HepG2 (cell line): ENCODE measurements around the gene LENEP. TPM values are rescaled to one million over a fixed set of nuclear protein-coding genes. Genes with fewer than 3 reads are reported as not detected.

Experiments
- E2F1 ChIP-seq: sonication (generic); formaldehyde crosslinking; IDR thresholded peaks from 2 replicates; pipeline ENCODE4 v1.5.0; 2020; ENCODE audit warnings: missing genetic modification reagents
- FOXC1 ChIP-seq: sonication (generic); formaldehyde crosslinking; IDR thresholded peaks from 2 replicates; pipeline ENCODE4 v1.8.0; 2022; ENCODE audit warnings: mild to moderate bottlenecking, missing genetic modification reagents, borderline replicate concordance
- JUN ChIP-seq: sonication (generic); formaldehyde crosslinking; IDR thresholded peaks from 2 replicates; pipeline ENCODE4 v1.4.0; 2020; ENCODE audit warnings: mild to moderate bottlenecking, missing genetic modification reagents
- MAZ ChIP-seq, 2 experiments: sonication (generic) in 1 of 2; formaldehyde crosslinking in 1 of 2; IDR thresholded peaks; 2 replicates each; pipeline versions ENCODE4 v1.5.0 to v1.6.1; 2012 to 2020; ENCODE audit warnings: low read depth in 2 of 2, mild to moderate bottlenecking in 2 of 2, borderline replicate concordance in 1 of 2, improper control_type of control experiment in 1 of 2, low read length in 1 of 2, missing genetic modification reagents in 1 of 2, moderate library complexity in 1 of 2
- MTA3 ChIP-seq: sonication (generic); formaldehyde crosslinking; IDR thresholded peaks from 2 replicates; pipeline ENCODE4 v1.4.0; 2020; ENCODE audit warnings: missing genetic modification reagents
- MYNN ChIP-seq: sonication (generic); formaldehyde crosslinking; IDR thresholded peaks from 2 replicates; pipeline ENCODE4 v1.4.0; 2020; ENCODE audit warnings: mild to moderate bottlenecking, low read depth, missing genetic modification reagents
- NCOR1 ChIP-seq: fragments of 200-600 bp; sonication (generic); IDR thresholded peaks from 2 replicates; pipeline ENCODE4 v1.7.0; 2017; ENCODE audit warnings: antibody characterized with exemption, low read length, borderline replicate concordance
- PLRG1 ChIP-seq: fragments of 450-650 bp; conservative IDR thresholded peaks from 2 replicates; pipeline ENCODE4 v1.6.1; 2016
- POLR2A ChIP-seq, 2 experiments: IDR thresholded peaks; 2 replicates each; pipeline ENCODE4 v1.6.1; 2011; ENCODE audit warnings: low read depth in 2 of 2, low read length in 2 of 2, mild to moderate bottlenecking in 1 of 2, moderate library complexity in 1 of 2; ENCODE audit not compliant: insufficient read depth in 1 of 2
- RELA ChIP-seq: sonication (generic); formaldehyde crosslinking; IDR thresholded peaks from 2 replicates; pipeline ENCODE4 v1.4.0; 2020; ENCODE audit warnings: missing genetic modification reagents
- SMARCE1 ChIP-seq: fragments of 450-650 bp; IDR thresholded peaks from 2 replicates; pipeline ENCODE4 v1.6.1; 2017; ENCODE audit warnings: borderline replicate concordance
- SSRP1 ChIP-seq: IDR thresholded peaks from 2 replicates; pipeline ENCODE4 v1.6.1; 2016; ENCODE audit warnings: control low read depth
- ZNF121 ChIP-seq: sonication (generic); formaldehyde crosslinking; IDR thresholded peaks from 2 replicates; pipeline ENCODE4 v1.5.0; 2020; ENCODE audit warnings: mild to moderate bottlenecking, missing genetic modification reagents
- ZNF234 ChIP-seq: sonication (generic); formaldehyde crosslinking; conservative IDR thresholded peaks from 2 replicates; pipeline ENCODE4 v1.5.1; 2020; ENCODE audit warnings: mild to moderate bottlenecking, missing genetic modification reagents
- ZNF468 ChIP-seq: sonication (generic); formaldehyde crosslinking; IDR thresholded peaks from 2 replicates; pipeline ENCODE4 v1.8.0; 2022; ENCODE audit warnings: mild to moderate bottlenecking, moderate library complexity, missing genetic modification reagents
- ZSCAN22 ChIP-seq: sonication (generic); formaldehyde crosslinking; IDR thresholded peaks from 2 replicates; pipeline ENCODE4 v1.4.0; 2020; ENCODE audit warnings: mild to moderate bottlenecking, missing genetic modification reagents
- polyA plus RNA-seq, 8 experiments: library from polyadenylated mRNA; depleted of rRNA in 3 of 8; stranded (reverse) in 7 of 8; unstranded in 1 of 8; fragments of >200 nt; fragmentation: Illumina TruSeq in 4 of 8; extraction: Trizol in 4 of 8; gene quantifications; 2 replicates each; pipeline versions ENCODE4 v1.2.1 to v1.2.3, GENCODE V29; 2011 to 2016; ENCODE audit warnings: low read depth in 4 of 8, missing spikeins in 1 of 8, mixed read lengths in 1 of 8; ENCODE audit not compliant: insufficient read depth in 1 of 8
- total RNA-seq, 5 experiments: library from RNA; depleted of rRNA; stranded (reverse); fragments of >200 nt; fragmentation: Illumina TruSeq; extraction: Trizol; gene quantifications; 2 replicates each; pipeline ENCODE4 v1.2.3, GENCODE V29; 2016; ENCODE audit warnings: low read depth in 1 of 5
- TF ChIP-seq, protein P1 (sequence below): sonication (generic); formaldehyde crosslinking; IDR thresholded peaks from 2 replicates; pipeline ENCODE4 v1.4.0; 2020; ENCODE audit warnings: mild to moderate bottlenecking, low read depth, missing genetic modification reagents
- TF ChIP-seq, protein P2 (sequence below): sonication (generic); formaldehyde crosslinking; IDR thresholded peaks from 2 replicates; pipeline ENCODE4 v1.9.0; 2021; ENCODE audit warnings: missing genetic modification reagents, borderline replicate concordance
- TF ChIP-seq, protein P3 (sequence below): sonication (generic); formaldehyde crosslinking; IDR thresholded peaks from 2 replicates; pipeline ENCODE4 v1.4.0; 2020; ENCODE audit warnings: mild to moderate bottlenecking, missing genetic modification reagents
- TF ChIP-seq, protein P4 (sequence below): sonication (generic); formaldehyde crosslinking; IDR thresholded peaks from 2 replicates; pipeline ENCODE4 v1.5.0; 2020; ENCODE audit warnings: mild to moderate bottlenecking, missing genetic modification reagents

The LENEP gene
- total and polyA plus RNA-seq, 2 of the 13 experiments (the other 11 are each of a cell fraction or from before 2014, with no cell fraction given), result 0.29 TPM; not detected in 1

GRCh38 chr1:154974102-154974807 is 19.1 kb upstream of the LENEP start, which contains the start of gene CKS1B (continued):
- no peak for TF ChIP-seq NCOR1
- TF ChIP-seq ZNF468 (CRISPR knock-in tag), result no peak
- TF ChIP-seq, protein P1, sequence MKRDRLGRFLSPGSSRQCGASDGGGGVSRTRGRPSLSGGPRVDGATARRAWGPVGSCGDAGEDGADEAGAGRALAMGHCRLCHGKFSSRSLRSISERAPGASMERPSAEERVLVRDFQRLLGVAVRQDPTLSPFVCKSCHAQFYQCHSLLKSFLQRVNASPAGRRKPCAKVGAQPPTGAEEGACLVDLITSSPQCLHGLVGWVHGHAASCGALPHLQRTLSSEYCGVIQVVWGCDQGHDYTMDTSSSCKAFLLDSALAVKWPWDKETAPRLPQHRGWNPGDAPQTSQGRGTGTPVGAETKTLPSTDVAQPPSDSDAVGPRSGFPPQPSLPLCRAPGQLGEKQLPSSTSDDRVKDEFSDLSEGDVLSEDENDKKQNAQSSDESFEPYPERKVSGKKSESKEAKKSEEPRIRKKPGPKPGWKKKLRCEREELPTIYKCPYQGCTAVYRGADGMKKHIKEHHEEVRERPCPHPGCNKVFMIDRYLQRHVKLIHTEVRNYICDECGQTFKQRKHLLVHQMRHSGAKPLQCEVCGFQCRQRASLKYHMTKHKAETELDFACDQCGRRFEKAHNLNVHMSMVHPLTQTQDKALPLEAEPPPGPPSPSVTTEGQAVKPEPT (CRISPR knock-in tag), result peak; percentile 94
- TF ChIP-seq POLR2A (IDR thresholded peaks at IDR 0.05; ENCODE audit: insufficient read depth in 1 of 2, low read depth in 2 of 2, low read length in 2 of 2), result peak in 1 of 2 experiments; percentile 72; a peak in 2 of 4 replicates
- TF ChIP-seq ZNF121 (CRISPR knock-in tag), result no peak
- TF ChIP-seq, protein P2, sequence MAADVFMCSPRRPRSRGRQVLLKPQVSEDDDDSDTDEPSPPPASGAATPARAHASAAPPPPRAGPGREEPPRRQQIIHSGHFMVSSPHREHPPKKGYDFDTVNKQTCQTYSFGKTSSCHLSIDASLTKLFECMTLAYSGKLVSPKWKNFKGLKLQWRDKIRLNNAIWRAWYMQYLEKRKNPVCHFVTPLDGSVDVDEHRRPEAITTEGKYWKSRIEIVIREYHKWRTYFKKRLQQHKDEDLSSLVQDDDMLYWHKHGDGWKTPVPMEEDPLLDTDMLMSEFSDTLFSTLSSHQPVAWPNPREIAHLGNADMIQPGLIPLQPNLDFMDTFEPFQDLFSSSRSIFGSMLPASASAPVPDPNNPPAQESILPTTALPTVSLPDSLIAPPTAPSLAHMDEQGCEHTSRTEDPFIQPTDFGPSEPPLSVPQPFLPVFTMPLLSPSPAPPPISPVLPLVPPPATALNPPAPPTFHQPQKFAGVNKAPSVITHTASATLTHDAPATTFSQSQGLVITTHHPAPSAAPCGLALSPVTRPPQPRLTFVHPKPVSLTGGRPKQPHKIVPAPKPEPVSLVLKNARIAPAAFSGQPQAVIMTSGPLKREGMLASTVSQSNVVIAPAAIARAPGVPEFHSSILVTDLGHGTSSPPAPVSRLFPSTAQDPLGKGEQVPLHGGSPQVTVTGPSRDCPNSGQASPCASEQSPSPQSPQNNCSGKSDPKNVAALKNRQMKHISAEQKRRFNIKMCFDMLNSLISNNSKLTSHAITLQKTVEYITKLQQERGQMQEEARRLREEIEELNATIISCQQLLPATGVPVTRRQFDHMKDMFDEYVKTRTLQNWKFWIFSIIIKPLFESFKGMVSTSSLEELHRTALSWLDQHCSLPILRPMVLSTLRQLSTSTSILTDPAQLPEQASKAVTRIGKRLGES (CRISPR knock-in tag), result no peak
- no peak for TF ChIP-seq MAZ (IDR thresholded peaks at IDR 0.05; ENCODE audit: borderline replicate concordance, low read depth, low read length)
- TF ChIP-seq MAZ (CRISPR knock-in tag; IDR thresholded peaks at IDR 0.05; ENCODE audit: low read depth), result peak; percentile 56
- no peak for TF ChIP-seq MTA3 (CRISPR knock-in tag)
- TF ChIP-seq JUN (CRISPR knock-in tag), result no peak
- TF ChIP-seq ZNF234 (CRISPR knock-in tag), result no peak
- TF ChIP-seq PLRG1, result no peak
- TF ChIP-seq FOXC1 (CRISPR knock-in tag), result no peak
- no peak for TF ChIP-seq ZSCAN22 (CRISPR knock-in tag)
- no peak for TF ChIP-seq SMARCE1
- no peak for TF ChIP-seq MYNN
- no peak for TF ChIP-seq RELA
- TF ChIP-seq, protein P3, sequence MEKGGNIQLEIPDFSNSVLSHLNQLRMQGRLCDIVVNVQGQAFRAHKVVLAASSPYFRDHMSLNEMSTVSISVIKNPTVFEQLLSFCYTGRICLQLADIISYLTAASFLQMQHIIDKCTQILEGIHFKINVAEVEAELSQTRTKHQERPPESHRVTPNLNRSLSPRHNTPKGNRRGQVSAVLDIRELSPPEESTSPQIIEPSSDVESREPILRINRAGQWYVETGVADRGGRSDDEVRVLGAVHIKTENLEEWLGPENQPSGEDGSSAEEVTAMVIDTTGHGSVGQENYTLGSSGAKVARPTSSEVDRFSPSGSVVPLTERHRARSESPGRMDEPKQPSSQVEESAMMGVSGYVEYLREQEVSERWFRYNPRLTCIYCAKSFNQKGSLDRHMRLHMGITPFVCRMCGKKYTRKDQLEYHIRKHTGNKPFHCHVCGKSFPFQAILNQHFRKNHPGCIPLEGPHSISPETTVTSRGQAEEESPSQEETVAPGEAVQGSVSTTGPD, result no peak
- TF ChIP-seq SSRP1 (CRISPR knock-in tag), result no peak
- TF ChIP-seq E2F1 (CRISPR knock-in tag), result no peak
- TF ChIP-seq, protein P4, sequence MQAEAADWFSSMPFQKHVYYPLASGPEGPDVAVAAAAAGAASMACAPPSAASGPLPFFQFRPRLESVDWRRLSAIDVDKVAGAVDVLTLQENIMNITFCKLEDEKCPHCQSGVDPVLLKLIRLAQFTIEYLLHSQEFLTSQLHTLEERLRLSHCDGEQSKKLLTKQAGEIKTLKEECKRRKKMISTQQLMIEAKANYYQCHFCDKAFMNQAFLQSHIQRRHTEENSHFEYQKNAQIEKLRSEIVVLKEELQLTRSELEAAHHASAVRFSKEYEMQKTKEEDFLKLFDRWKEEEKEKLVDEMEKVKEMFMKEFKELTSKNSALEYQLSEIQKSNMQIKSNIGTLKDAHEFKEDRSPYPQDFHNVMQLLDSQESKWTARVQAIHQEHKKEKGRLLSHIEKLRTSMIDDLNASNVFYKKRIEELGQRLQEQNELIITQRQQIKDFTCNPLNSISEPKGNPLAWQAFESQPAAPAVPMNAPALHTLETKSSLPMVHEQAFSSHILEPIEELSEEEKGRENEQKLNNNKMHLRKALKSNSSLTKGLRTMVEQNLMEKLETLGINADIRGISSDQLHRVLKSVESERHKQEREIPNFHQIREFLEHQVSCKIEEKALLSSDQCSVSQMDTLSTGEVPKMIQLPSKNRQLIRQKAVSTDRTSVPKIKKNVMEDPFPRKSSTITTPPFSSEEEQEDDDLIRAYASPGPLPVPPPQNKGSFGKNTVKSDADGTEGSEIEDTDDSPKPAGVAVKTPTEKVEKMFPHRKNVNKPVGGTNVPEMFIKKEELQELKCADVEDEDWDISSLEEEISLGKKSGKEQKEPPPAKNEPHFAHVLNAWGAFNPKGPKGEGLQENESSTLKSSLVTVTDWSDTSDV (CRISPR knock-in tag), result no peak
